HPDE6-E6E7 (cell line): Measurements from ENCODE around the gene PPP2R2C.

Source experiments
- DNase-seq: peaks from one replicate; pipeline ENCODE4 v3.0.0; 2011; ENCODE audit warnings: missing footprints; ENCODE audit errors: extremely low spot score

Gene PPP2R2C

DNA sequence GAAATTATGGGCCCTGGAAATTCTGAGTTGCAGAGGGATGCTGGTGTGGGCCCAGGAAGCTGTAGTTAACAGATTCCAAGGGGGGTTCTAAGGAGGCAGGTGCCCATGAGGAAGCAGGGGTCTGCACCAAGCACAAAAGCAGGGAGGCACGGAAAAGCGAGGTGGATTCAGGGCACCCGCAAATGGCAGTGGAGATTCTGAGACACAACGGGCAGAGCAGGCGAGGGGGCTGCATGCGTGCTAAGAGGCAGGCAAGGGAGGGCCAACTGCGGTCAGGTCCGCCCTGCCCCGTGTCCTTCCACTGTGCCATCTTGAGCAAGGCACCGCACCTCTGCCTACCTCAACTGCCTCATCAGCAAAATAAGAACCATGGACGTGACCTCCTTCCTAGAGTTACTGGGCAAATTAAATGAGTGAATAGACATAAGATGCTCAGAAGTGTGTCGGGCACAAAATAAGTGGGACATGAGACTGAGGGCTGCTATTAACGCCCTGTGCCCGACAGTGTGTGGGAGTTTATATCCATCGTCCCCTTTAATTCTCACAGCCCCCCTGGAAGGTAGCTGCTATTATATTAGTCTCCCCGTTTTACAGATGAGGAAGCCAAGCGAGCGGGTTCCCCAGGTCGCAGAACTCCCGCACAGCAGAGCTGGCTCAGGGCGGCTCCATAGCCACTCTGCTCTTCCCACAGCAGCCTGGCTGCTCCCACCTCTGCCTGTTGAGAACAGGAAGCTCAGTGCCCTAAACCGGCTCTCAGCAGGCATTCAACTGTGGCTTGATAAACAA lies 67.6 kb downstream of the PPP2R2C start:
- no peak for DNase-seq

DNA sequence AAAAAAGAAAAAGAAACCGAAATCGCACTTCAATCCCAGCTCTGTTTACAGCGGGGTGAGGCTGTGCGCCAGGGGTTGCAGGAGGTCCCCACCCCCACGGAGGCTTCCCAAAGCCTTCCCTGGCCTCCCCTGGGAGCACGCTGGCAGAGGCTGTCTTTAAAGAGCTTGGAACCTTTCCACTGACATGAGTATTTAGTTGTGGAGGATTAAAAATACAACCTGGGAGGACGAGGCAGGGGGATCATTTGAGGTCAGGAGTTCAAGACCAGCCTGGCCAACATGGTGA lies 69.1 kb downstream of the PPP2R2C start:
- DNase-seq, result no peak

DNA sequence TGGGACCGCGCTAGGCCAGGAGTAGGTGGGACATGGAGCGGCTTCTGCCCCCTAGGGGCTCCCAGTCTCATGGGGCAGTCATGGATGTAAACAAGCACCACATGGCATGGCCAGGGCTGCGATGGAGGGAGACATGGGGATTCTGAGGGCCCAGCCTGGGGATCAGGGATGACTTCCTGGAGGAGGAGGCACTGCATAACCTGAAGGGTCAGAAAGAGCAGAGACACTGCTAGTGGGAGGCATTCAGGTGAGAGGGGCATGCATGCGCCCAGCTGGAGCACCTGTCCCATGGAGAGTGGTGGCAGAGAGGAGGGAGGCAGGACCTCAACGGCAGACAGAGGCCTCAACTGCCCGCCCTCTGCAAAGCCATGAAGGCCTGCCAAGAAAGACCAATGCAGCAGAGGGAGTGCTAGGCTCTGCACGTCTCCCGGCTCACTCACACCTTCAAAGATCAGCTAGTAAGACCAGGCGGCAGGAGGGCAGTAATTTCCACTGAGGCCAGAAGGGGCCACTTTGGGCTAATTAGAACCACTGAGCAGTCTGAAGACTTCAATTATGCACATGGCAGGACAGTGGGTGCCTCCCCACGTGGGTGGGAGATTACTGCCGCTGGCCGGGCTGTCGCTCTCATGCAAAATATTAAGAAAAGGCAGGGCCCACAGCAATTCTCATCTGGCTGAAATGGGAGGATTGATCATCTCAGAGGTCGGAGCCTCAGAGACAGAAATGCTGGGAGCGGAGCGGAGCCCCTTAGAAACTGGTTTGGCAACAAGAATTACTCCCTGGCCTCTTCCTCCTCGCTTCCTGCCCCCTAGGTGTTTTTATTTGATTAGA lies 69.6 kb downstream of the PPP2R2C start:
- no peak for DNase-seq

DNA sequence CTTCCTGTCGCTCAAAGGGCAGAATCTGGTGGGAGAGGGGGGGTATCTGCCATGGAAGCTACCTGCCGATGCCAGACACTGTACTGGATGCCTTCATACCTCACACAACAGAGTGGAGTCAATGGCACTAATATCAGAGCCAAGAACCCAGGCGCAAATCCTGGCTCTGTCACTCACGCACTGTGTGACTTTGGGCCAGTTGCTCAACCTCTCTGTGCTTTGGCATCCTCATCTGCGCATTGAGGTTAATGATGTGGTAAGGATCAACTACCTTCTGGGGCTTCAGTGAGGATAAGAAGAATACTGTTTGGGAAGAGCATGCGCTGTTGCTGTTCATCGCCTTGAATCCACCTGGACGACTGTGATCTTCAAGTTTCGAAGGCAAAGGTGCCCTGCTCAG lies 70.6 kb downstream of the PPP2R2C start:
- no peak for DNase-seq

DNA sequence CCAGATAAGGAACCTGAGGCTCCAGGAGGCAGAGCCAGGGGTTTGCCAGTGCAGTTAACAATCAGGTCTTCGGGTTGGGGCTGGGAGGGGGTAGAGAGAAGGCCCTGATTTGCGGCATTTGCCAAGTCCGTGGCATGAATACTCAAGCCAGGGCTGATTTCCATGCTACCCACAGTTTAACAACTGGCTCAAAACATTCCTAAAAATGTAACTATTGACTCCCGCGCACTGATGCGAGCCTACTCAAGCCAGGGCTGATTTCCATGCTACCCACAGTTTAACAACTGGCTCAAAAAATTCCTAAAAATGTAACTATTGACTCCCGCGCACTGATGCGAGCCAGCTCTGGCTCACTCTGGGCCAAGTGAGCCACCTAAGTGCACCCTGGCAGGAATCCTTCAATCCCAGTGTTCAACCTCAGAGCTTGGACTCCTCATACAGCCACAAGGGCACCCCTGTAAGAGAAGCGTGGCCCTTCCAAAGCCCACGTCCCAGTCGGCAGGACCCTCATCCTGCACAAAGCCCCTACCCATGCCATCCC lies 75.6 kb downstream of the PPP2R2C start:
- DNase-seq, result no peak

DNA sequence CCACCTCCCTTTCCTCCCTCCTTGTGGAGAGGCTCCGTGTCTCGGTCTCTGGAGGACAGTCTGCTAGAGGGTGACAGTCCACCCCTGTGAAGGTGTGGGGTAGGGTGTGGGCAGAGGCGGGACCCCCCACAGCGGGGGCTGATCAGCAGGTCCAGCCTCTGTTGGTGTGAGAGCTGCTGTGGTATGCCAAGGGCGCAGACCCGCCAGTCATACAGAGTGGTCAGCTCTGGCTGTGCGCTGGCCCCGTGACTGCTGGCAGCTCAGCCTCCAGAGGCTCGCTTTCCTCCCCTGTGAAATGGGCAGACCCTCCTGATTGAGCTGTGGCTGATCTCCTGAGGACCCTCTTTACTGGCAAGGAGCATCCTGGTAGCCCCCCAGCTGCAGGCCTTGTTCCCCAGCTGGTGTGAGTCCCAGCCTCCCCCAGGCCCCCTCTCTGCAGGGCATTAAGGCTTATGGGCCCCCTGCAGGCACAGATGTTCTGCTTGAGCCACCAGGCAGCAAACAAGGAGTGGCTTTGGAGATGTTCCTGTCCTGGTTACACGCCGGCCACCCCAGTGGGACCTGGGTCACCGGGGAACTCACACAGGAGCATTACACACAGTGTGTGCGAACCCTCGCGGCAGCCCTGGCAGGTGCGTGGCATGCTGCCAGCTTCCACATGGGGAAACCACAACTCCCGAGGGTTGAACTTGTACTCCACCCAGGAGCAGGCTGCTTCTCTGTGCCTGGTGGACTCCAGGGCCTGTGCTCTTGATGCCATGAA lies 76.8 kb downstream of the PPP2R2C start:
- DNase-seq, result no peak

DNA sequence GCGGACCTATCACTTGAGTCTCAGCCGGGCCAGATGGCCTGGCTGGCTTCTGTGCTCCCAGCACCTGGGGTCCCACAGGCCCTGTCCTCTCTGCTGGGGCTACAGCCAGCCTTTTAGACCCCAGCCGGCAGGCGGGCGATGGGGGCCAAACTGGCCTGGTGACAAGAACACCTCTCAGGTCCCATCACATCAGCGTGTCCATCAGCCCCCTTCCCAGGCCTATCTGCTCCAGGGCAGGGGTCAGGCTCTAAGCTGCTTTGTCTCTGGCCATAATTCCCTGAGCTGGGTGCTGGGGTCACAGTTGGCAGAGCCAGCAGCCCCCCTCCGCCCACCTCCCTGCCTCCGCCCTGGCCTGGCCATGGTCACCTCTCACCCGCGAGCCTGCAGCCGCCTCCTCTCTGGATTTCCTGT lies 77.7 kb downstream of the PPP2R2C start:
- no peak for DNase-seq

DNA sequence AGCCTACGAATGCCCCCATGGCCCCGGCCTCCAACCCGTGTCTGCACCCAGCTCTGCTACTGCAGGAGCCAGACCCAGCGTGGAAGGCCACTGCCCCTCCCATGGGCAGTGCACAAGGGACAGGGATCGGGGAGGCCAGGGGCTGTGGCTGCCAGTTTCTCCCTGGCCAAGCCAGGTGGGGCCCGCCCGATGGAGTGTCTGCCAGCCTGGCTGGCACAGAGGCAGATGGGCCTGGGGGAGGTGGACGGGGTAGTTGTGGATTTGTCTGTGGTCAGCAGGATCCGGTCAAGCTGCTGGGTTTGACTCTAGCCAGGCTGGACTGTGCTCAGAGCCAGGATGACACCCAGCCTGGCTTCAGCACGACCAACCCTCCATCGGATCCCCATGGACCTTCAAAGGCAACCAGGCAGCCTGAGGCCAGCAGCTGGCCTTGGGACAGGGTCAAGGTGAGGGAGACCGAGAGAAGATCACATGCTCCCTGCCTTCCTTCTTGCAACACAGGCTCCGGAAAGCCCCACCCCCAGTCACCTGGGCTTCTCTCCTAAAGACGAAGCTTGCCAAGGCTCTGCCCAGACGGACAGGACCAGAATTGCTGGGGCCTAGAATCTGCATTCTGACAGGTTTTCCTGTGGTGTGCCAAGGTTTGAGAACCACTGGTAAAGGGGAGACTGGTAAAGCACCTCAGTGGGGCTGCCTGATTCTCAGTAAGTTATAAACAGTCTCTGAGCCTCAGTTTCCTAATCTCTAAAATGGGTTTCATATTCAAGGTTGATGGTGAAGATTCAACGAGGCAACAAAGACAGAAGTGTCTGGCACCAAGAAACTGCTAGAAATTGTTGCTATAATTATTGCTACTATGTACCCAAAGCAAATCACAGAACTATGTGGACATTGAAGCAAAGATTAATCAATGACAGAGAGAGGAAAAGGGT lies 78.6 kb downstream of the PPP2R2C start:
- no peak for DNase-seq

DNA sequence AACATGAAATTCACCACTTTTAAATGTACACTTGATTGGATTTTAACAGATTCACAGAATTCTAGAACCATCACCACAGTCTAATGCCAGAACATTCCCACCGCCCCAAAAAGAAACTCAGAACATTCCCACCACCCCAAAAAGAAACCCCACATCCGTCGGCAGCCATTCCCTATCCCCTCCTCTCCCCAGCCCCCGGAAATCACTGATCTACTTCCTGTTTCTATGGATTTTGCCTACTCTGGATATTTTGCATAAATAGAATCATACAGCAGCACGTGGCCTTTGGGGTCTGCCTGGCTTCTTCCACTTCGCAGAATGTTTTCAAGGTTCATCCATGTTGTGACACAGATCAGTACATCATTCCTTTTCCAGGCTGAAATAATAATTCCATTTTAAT lies 79.3 kb downstream of the PPP2R2C start:
- no peak for DNase-seq

DNA sequence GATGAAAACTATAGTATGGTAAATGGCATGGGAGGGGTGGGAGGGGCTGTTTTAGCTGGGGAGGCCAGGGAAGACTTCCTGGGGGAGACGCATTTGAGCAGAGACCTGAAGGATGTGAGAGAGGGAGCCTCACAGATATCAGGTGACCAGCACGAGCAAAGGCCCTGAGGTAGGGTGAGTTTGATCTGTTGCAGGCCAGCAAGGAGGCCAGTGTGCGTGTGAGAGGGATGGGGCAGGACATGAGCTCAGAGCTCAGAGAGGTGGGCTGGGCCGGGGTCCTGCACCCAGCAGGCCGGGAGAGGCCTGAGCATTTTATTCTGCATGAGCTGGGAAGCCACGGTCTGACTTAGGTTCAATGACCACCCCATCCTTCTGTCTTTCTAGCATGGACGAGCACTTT lies 80.0 kb downstream of the PPP2R2C start:
- no peak for DNase-seq

DNA sequence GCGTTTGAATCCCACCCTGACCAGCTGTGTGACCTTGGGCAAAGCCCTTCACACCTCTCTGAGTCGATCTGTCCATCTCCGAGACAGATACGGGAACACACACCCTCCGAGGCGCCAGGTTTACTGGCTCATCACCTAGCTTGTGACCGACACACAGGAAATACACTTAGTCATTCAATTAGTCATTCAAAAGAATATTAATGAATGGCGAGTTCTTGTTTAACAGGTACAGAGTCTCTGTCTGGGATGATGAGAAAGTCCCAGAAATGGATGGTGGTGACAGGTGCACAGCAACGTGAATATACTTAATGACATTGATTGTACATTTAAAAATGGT lies 80.6 kb downstream of the PPP2R2C start:
- peak; percentile 84 for DNase-seq

DNA sequence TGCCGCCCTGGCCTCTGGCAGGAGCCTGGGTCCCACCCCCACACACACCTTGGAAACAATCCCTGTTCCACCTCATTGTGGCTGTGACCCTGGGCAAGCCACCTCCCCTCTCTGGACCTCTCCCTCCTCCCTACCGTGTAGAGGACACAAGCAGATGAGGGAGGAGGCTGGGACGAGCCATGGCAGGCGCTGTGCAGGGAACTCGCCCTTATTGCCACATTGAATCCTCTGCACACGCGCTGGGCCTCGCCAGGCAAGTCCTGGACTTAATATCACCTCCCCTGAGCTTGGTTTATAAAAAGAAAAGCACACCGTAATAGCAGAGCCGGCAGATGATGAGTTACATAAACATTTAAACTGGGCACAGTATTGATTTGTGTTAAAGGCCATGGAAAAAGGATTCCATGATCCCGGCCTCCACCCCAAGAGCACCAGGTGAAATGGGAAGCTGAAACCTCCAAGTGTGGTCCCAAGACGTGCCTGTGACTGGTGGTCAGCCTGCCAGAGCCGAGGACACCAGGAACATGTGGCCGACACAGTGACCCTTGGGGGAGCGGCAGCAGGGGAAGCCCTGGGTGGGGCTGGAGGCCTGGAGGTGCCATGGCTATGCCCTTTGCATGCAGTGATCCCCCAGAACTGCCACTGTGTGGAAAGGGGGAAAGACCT lies 81.1 kb downstream of the PPP2R2C start:
- DNase-seq, result peak; percentile 39

DNA sequence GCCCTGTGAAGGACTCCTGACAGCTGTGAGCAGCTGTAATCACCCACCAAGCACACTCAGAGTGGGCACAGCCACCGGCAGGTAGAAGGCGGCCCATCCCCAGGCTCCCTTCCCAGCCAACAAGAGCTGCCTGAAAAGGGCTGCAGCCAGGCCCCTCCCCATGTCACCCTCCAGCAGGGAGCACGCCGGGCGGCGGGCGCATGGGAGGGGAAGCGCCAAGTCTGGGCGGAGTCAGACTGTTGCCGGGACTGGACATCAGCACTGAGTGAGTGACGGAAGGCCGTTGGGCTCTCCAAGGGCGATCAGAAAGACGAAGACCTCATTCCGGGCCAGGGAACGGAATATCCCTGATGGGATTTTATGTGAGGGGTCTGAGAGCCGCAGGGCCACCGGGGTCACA lies 82.1 kb downstream of the PPP2R2C start:
- DNase-seq, result no peak

DNA sequence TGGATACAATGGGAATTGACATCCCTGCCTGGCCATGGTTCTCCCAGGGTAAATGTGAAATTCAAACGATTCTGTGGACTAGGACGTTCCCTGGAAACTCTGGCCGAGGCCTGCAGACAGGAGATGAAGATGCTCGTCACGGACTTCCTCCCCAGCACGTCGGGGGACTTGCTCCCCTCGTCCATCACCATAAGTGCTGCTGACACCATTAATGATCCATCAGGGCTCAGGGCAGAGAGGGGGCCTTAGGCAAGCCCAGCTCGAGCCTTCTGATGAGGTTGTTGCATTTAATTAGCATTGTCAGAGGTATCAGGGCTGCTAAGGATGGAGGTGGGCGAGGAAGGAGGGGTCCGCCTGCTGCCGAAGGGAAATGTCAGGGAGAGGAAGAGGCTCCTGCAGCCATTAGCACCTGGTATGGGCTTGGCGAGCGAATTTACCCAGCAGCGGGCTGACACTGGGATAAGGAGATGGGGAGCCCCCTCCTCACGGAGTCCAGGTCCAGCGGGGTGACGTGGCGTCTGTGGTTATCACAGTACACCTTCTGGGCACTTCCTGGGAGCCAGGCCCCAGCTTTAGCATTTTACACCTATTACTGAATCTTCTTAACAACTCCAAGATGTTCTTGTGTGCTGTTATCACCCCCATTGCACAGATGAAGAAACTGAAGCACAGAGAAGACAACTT lies 83.1 kb downstream of the PPP2R2C start:
- no peak for DNase-seq

DNA sequence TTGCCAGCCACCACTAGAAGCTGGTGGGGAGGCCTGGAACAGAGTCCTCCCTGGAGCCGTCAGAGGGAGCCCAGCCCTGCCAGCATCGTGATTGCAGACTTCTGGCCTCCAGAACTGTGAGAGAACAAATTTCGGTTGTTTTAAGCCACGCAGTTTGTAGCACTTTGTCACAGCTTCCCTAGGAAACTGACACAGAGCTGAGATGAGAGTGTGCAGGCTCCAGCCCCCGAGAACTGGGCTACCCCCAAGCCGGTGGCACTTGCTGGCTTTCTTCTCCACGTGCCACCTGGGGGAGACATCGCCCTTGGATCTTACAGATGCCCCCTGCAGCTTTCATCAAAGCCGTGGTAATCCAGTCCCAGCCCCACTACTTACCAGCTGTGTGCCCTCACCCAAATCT lies 83.7 kb downstream of the PPP2R2C start:
- DNase-seq, result no peak

DNA sequence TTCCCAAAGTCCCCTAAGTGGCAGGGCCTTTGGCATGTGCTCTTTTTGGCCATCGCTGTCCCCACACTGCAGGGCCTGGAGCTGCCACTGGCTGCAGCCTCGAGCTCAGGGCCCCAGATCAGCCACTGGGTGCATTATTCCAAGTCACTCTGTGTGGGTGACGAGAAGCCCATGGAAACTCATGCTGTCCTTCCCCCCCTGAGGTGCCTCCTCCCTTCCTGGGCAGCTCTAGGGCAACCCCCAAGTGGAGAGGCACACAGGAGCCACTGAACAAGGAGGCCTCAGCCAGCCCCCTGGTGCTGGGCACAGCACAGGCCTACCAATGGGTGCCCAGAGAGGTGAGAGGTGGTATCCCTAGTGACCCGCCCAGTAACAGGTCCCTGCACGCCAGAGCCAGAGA lies 84.5 kb downstream of the PPP2R2C start:
- no peak for DNase-seq

DNA sequence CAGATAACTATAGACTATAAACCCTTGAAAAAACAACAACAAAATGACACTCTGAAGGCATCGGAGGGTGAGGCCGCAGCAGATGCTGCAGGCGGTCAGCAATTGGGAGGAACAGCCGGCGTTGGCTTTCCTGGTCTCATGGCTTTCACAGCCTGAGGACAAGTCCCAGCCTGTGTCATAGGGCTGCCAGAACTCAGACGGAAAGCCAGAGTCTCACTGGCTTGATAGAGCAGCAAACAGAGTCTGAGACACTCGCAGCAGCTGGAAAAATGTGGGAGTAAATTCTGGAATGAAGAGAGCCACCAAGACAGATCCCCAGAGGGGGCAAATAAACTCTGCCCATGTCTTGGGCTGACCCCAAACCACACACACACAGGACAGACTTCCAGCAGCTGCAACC lies 86.3 kb downstream of the PPP2R2C start:
- peak; percentile 63 for DNase-seq

DNA sequence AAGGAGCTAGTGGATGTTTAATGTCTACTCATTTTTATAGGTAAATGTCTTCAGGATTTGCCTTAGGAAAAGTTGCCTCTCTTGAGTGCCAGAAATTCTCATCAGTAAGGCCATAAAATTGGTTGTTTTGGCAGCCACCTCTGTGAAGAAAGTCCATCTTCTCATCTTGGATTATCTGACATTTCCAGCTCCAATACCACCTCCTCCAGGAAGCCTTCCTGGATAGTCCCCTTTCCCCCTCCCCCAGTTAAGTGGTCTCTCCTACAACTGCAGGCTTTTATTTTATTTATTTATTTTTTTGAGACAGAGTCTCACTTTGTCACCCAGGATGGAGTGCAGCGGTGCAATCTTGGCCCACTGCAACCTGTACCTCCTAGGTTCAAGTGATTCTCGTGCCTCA lies 87.1 kb downstream of the PPP2R2C start:
- no peak for DNase-seq

DNA sequence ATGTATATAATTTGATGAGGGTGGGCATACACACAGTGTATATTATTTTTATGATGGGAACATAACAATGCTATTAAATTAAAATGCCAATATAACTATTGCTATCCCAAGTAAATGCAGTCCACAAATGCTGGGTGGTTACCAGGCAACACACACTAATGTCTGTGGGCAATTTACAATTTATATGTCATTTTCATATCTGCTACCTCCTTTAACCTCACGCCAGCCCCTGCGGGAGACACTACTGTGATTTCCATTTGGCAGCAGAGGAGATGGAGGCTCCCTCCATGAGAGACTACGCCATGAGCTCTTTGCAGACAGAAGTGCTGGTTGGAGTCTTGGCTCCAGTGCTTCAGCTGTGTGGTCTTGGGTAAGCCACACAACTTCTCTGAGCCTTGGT lies 87.9 kb downstream of the PPP2R2C start:
- no peak for DNase-seq

DNA sequence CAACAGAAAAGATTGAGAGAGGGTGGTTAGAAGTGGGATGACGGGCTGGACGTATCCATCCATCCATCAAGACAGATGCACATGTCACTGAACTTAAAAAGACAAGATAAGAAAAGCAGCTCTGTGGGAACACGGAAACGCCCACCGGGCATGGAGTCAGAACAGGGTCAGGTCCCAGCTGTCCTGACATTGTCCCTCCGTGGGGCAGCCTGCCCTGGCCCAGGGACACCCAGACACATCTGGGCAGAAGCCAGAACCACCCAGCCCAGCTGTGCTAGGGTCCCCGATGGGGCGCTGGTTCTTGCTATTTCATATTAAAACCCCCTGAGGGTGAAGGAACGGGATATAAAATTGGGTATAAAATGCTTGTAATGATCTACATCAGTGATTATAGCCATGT lies 88.5 kb downstream of the PPP2R2C start:
- DNase-seq, result no peak
